GM19035 (cell line): ENCODE results near the gene PSMG1.
"Not testable (repeated sequence)": the region's sequence is repeated elsewhere in the genome, so short reads cannot be mapped to it uniquely, and the experiment has no call there.

Source experiments
- ATAC-seq: cut with Tn5 transposase; IDR thresholded peaks from one replicate; pipeline ENCODE4 v1.9.1; 2021; ENCODE audit not compliant: unreplicated experiment

PSMG1 gene, protein sequence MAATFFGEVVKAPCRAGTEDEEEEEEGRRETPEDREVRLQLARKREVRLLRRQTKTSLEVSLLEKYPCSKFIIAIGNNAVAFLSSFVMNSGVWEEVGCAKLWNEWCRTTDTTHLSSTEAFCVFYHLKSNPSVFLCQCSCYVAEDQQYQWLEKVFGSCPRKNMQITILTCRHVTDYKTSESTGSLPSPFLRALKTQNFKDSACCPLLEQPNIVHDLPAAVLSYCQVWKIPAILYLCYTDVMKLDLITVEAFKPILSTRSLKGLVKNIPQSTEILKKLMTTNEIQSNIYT

GRCh38 chr21:39183272-39184049 lies at the start of gene PSMG1:
PSMG1 (minus strand) TSS chr21:39183451; CDS start chr21:39183385, 66 bp downstream.
- peak; percentile 83 for ATAC-seq

DNA sequence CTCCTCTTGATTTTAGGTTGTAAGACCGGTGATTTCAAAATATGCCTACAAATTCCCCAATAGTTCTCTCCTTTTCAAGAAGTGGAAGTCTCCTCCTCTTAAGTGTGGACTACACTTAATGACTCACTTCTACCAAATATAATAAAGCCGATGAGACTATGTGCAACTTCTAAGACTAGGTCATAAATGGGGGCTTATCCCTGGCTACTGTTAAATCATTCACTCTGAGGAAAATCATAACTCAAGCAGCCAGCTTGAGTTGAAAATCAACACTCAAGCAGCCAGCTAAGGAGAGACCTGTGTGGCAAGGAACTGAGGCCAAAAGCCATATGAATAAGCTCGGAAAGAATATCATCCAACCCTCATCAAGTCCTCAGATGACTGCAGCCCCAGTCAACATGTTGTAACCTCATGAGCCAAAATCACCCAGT lies 49.6 kb upstream of the PSMG1 start:
- no peak for ATAC-seq

GRCh38 chr21:39224930-39225329 lies 41.7 kb upstream of the PSMG1 start:
- no peak for ATAC-seq

DNA sequence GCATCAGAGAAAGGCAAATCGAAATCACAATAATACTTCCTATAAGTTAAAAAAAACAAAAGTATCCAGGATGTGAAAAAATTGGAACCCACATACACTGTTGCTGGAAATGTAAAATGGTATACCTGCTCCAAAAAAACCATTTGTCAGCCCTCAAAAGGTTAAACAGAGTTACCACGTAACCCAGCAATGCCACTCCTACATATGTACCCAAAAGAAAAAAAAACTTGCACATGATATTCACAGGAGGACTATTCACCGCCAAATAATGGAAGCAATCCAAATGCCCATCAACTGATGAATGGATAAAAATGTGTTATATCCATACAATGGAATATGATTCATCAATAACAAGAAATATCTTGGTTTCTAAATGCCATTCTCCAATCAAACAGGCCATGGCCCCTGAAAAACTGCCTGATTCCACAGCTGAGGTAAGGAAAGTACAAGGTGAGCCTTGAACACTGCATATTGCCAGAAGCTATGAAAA lies 38.8 kb upstream of the PSMG1 start:
- ATAC-seq, result no peak

- no peak for ATAC-seq
These were observed 38.2 kb upstream of the PSMG1 start for GRCh38 chr21:39221282-39221996.

- ATAC-seq, result not testable (repeated sequence)
These were observed 37.6 kb upstream of the PSMG1 start for GRCh38 chr21:39220875-39221274.

DNA sequence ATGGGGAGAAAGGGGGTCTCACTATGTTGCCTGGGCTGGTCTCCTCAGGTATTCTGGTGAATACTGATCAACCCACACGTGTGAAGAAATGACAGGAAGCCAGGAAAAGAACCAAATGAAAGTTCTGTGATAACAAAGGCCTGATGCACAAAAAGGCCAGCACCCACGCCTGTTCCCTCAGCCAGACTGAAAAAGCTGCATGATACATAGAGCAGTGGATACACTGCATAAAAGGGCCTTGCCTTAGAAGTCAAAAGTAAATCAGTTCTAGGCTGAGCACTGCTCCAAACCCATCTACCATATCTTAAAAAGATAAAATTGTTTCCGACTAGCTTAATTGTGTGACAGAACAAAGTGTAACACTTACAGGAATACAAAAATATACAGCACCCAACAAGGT lies 36.9 kb upstream of the PSMG1 start:
- ATAC-seq, result no peak

DNA sequence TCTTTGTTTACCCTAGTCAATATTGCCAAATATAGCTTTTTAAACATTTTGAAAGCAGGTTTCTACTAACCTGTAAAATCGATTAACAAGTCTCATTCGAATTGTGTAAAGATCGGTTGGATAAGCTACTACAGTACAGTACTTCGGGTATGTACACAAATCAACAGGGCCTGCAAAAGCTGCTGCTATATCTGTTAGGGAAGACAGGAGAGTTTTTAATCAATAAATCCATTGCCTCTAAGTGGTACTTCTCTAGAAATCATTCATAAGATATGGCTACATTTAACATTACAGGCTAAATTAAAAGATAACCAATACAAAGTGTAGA lies 34.8 kb upstream of the PSMG1 start:
- ATAC-seq, result no peak

DNA sequence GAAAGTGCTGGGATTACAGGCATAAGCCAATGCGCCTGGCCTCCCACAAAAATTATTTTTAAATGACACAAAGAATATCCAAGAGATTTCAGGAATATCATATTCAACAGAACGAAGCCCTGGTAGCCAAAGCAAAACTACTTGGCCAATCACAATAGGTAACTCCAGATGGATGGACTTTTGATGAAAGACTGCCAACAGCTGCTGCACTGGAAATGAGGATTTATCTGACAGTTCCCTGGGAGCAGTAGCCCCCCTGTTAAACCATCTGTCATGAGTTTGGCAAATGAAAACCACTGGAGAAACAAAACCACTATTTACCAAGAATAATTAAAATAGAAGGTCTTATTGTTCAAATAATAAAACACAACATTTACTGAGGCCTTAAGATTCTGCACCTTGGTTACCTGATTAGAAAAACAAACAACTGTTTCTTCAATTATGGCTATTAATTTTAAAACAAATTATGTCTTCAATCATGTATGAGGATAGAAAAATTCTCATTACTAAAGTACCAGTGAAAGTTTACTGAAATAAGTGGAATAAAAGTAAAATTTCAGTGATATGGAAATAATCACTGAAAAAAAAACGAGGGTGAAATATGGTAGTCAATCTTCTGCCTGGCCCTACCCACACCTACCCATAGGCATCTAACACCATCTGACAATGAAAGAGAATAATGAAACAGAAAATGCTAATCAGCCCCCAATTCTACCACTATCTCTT lies 34.3 kb upstream of the PSMG1 start:
- ATAC-seq, result no peak

DNA sequence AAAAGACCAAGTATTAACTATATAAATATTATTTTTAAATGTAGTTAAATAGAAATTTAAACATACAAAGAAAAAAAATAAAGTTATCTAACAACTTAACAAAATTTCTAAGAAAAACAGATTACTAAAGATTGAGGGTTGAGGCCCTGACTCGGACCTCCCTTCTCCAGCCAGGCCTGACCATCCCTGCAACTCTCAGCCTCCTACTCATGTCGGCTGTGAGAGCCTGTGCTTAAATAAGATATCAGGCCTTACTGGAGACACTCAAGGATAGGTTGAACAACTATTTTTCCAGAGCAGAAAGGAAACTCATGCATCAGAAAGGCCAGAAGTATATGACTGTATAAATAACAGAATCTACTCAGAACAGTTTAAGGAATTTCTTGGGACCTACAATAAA lies 33.0 kb upstream of the PSMG1 start:
- ATAC-seq, result no peak

DNA sequence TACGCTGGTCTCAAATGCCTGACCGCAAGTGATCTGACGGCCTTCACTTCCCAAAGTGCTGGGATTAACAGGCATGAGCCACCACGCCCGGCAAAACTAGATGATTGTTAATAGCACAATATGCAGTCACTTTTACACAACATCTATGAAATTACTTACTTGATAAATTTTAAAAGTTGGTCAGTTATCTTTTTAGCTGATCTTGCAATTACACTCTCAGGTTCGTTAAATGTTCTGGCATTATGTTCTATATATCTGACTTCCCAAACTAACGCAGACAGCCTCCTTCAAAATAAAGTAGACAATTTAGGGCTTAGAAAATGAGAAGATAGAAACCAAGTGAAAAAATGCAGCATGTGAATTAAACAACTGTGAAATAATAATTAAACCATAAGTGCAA lies 31.8 kb upstream of the PSMG1 start:
- no peak for ATAC-seq

GRCh38 chr21:39209334-39209688 lies 26.1 kb upstream of the PSMG1 start:
- no peak for ATAC-seq

DNA sequence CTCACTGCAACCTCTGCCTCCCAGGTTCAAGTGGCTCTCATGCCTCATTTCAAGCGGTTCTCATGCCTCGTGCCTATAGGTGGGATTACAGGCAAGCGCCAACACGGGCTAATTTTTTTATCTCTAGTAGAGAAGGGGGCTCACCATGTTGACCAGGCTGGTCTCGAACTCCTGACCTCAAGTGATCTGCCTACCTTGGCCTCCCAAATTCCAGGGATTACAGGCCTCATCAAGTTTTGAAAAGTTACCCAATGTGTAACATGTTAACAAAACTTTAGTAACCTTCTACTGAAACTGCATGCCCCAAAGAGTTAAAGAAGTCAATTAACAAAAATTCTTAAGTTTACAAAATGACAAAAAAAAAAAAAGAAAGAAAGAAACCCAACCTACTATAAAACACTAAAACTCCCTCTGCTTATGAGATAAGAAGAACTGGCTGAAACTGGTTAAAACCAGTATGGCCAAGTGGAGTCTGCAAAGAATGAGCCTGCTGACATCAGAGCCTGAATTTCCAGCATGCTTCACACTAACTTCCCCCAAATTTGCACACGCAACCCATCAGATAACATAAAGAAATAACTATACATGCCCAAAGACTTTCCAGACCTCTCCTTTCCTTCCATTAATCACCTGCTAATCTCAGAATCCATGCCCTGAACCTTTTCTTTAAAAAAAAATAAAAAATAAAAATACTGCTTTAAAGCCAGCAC lies 25.5 kb upstream of the PSMG1 start:
- ATAC-seq, result no peak

DNA sequence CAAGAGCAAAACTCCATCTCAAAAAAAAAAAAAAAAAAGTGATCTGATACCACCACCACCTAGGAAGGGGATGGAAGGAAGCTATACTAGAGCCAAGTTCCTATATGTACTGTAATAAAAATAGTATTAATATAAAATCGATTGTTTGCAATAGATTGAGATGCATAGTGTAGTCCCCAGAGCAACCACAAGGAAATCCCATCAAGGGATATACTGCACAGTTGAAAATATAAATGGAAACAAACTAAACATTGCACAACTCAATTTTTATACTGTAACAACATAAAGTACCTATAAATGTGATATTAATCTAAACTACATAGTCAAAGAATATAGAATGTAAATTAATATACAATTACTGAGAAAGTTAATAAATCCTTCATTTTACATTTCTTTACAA lies 20.9 kb upstream of the PSMG1 start:
- no peak for ATAC-seq

- ATAC-seq, result no peak
These were observed 15.5 kb upstream of the PSMG1 start for GRCh38 chr21:39198800-39199199.

GRCh38 chr21:39197448-39198233 lies 14.4 kb upstream of the PSMG1 start:
- no peak for ATAC-seq

GRCh38 chr21:39196838-39197237 lies 13.6 kb upstream of the PSMG1 start:
- ATAC-seq, result no peak

DNA sequence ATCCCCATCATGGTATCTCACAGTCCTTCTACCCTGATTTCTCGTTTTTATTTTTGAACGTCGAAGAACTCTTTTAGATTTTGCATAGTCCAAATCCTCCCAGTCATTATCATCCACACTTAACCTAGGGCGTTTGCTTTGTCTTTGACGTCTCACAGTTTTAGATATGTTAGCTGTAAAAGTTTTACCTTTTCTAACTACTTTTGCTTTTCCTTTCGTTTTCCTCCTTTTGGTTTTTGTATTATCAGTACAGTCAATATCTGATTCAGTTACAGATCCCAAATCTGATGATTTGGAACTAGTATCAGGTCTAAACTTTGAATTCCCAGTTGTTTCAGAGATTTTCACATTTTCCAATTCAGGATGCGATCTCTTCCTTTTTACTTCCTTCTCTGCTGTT lies 13.1 kb upstream of the PSMG1 start:
- ATAC-seq, result no peak

GRCh38 chr21:39193380-39193779 lies 10.1 kb upstream of the PSMG1 start:
- no peak for ATAC-seq
